OCI-LY7 (cell line): Measurements from ENCODE around the gene MYLK. TPM values are rescaled to one million over a fixed set of nuclear protein-coding genes. Genes with fewer than 3 reads are reported as not detected.

Source experiments
- BruUV-seq: library from RNA; stranded (reverse); fragments of 400-500 nt; replicated peaks from 2 replicates; lab custom pipeline; 2021; lab: Mats Ljungman, UMichigan
- CTCF ChIA-PET: fragments of 300-600 bp; sonication (Branson Sonifier 250); formaldehyde crosslinking; loops from one replicate; lab custom pipeline; 2022; ENCODE audit warnings: antibody characterized with exemption; ENCODE audit not compliant: unreplicated experiment; lab: Charles Lee
- POLR2A ChIA-PET: fragments of 300-600 bp; sonication (Branson Sonifier 250); formaldehyde crosslinking; loops from one replicate; lab custom pipeline; 2022; ENCODE audit warnings: antibody characterized with exemption; lab: Charles Lee
- DNase-seq: peaks from one replicate; pipeline ENCODE4 v3.0.0-alpha.2; 2015; ENCODE audit warnings: low spot score
- H2AFZ ChIP-seq: fragments of 200-600 bp; sonication (generic), shearing (Covaris generic); 2 replicates; pipeline ENCODE4 v1.6.1; 2014; ENCODE audit warnings: mild to moderate bottlenecking, antibody characterized with exemption, low read length, moderate library complexity
- H3K27ac ChIP-seq: fragments of 200-600 bp; sonication (generic); 2 replicates; pipeline ENCODE4 v1.5.1; 2014; ENCODE audit warnings: mixed run types, low read depth, mild to moderate bottlenecking, moderate library complexity, low read length, inconsistent platforms; ENCODE audit not compliant: poor library complexity, severe bottlenecking
- H3K36me3 ChIP-seq: fragments of 200-600 bp; sonication (generic); 2 replicates; pipeline ENCODE4 v1.6.1; 2014; ENCODE audit warnings: mild to moderate bottlenecking, antibody characterized with exemption, low read length, moderate library complexity, mixed read lengths; ENCODE audit not compliant: insufficient read depth
- H3K4me1 ChIP-seq: fragments of 200-600 bp; sonication (generic); 2 replicates; pipeline ENCODE4 v1.5.1; 2014; ENCODE audit warnings: mild to moderate bottlenecking, low read length; ENCODE audit not compliant: insufficient read depth, poor library complexity, severe bottlenecking
- H3K4me2 ChIP-seq: fragments of 200-600 bp; sonication (generic); 2 replicates; pipeline ENCODE4 v1.6.1; 2014; ENCODE audit warnings: mild to moderate bottlenecking, low read length
- H3K4me3 ChIP-seq: fragments of 200-600 bp; sonication (generic); 2 replicates; pipeline ENCODE4 v1.5.1; 2014; ENCODE audit warnings: mild to moderate bottlenecking, low read depth, low read length; ENCODE audit not compliant: poor library complexity, severe bottlenecking
- H3K79me2 ChIP-seq: fragments of 200-600 bp; sonication (generic); 2 replicates; pipeline ENCODE4 v1.6.1; 2016; ENCODE audit warnings: low read depth, mild to moderate bottlenecking, low read length, moderate library complexity, mixed read lengths; ENCODE audit not compliant: insufficient read depth
- H3K9me2 ChIP-seq: fragments of 200-600 bp; sonication (generic); 2 replicates; pipeline ENCODE4 v1.6.1; 2016; ENCODE audit warnings: mild to moderate bottlenecking, low read length, mixed read lengths; ENCODE audit not compliant: insufficient read depth
- H3K9me3 ChIP-seq: fragments of 200-600 bp; sonication (generic); 2 replicates; pipeline ENCODE4 v1.6.1; 2014; ENCODE audit warnings: mild to moderate bottlenecking, mixed run types, low read length, mixed read lengths
- H4K20me1 ChIP-seq: fragments of 200-600 bp; sonication (generic); 2 replicates; pipeline ENCODE4 v1.6.1; 2014; ENCODE audit warnings: mild to moderate bottlenecking, antibody characterized with exemption, low read length, moderate library complexity, mixed read lengths; ENCODE audit not compliant: insufficient read depth
- EZH2phosphoT487 ChIP-seq: fragments of 200-600 bp; sonication (generic); IDR thresholded peaks from 2 replicates; pipeline ENCODE4 v1.6.1; 2018; ENCODE audit warnings: low read depth, borderline replicate concordance, mild to moderate bottlenecking, mixed run types, antibody characterized with exemption, low read length, moderate library complexity, mixed read lengths
- intact Hi-C: fragments of 100-400 bp; cut with micrococcal nuclease; formaldehyde crosslinking; loops from one replicate; pipeline ENCODE4 v1.10.0; 2022; ENCODE audit not compliant: unreplicated experiment
- small RNA-seq: library from RNA; depleted of rRNA; stranded (forward); fragments of <200 nt; gene quantifications from one replicate; pipeline ENCODE3, GENCODE V24; 2014
- total RNA-seq, 2 experiments: library from RNA; depleted of rRNA in 1 of 2; stranded (reverse); fragments of >200 nt in 1 of 2; shearing (Covaris generic) in 1 of 2; gene quantifications; 2 replicates each; pipeline ENCODE4 v1.2.3, GENCODE V29; 2014 to 2022
- TF ChIP-seq, protein P1 (sequence below): fragments of 200-600 bp; sonication (generic); conservative IDR thresholded peaks from 2 replicates; pipeline ENCODE4 v1.5.1; 2014; ENCODE audit warnings: mild to moderate bottlenecking, antibody characterized with exemption, low read length, moderate library complexity, mixed read lengths

The MYLK gene
- total RNA-seq, 2 experiments from 2014 or later, result not detected

DNA sequence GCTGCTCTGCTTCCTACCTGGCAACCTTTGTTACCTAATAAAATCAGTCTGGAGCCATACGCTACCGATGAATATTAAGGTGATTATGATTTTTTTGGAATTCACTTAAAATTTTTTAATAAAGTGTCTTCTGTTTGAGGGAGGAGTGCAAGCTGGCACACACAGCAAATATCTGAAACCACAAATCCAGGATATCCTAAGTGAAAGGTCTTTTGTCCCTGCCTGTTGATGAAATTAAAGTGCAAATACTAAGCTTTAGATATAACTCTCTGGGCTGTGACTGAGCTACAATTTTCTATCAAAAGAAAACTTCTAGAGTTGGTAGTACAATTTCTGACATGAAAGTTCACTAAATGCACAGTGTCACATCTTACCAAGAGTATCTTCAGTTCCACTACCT lies 322.9 kb downstream of the MYLK start:
- no peaks in the 10 kb centered on the region for H3K36me3 ChIP-seq
- no peak overlapping the region for H3K4me3 ChIP-seq
- ChIA-PET CTCF (interaction anchor here (0.6 kb wide), 1 partner anchor 369 kb away, joined by 3 read pairs; no protein-coding TSS in a partner anchor), POLR2A (interaction anchor here (0.6 kb wide), 2 partner anchors 1340 to 1614 kb away, joined by 3 read pairs; no protein-coding TSS in a partner anchor)
- no TSS peak for BruUV-seq
- no peak overlapping the region for H3K4me2 ChIP-seq
- no peaks in the 10 kb centered on the region for H3K9me3 ChIP-seq
- H4K20me1 ChIP-seq, result no peaks in the 10 kb centered on the region
- no peak for DNase-seq
- TF ChIP-seq, protein P1, sequence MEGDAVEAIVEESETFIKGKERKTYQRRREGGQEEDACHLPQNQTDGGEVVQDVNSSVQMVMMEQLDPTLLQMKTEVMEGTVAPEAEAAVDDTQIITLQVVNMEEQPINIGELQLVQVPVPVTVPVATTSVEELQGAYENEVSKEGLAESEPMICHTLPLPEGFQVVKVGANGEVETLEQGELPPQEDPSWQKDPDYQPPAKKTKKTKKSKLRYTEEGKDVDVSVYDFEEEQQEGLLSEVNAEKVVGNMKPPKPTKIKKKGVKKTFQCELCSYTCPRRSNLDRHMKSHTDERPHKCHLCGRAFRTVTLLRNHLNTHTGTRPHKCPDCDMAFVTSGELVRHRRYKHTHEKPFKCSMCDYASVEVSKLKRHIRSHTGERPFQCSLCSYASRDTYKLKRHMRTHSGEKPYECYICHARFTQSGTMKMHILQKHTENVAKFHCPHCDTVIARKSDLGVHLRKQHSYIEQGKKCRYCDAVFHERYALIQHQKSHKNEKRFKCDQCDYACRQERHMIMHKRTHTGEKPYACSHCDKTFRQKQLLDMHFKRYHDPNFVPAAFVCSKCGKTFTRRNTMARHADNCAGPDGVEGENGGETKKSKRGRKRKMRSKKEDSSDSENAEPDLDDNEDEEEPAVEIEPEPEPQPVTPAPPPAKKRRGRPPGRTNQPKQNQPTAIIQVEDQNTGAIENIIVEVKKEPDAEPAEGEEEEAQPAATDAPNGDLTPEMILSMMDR, result no peak
- no peak for TF ChIP-seq EZH2phosphoT487
- intact Hi-C loops, result no loop called here
- no peak overlapping the region for H3K27ac ChIP-seq
- H3K4me1 ChIP-seq, result no peaks in the 10 kb centered on the region
- no peaks in the 10 kb centered on the region for H3K79me2 ChIP-seq
- H3K9me2 ChIP-seq, result no peaks in the 10 kb centered on the region
- H2AFZ ChIP-seq, result no peak overlapping the region

Small RNA genes lying within 50 kb of the gene (small RNA-seq; reads per million reads assigned to genes)
- gene RF00392, result not detected

Other genes with a start within 250 kb of the MYLK start
- 68.3 and 82.9 TPM in 2 replicates for gene CCDC14, start 76.9 kb upstream of the MYLK start, total RNA-seq (2014; rRNA removed; shearing (Covaris generic))
- 106 and 117 TPM in 2 replicates for gene CCDC14, start 76.9 kb upstream of the MYLK start, total RNA-seq (2022)
- not detected in 2 replicates for gene ROPN1, start 107.8 kb upstream of the MYLK start, total RNA-seq (2014; rRNA removed; shearing (Covaris generic))
- not detected in 2 replicates for gene ROPN1, start 107.8 kb upstream of the MYLK start, total RNA-seq (2022)
- 0.09 TPM in 1 of 2 replicates, not detected in the other for gene KALRN, start 149.0 kb upstream of the MYLK start, total RNA-seq (2014; rRNA removed; shearing (Covaris generic))
- gene KALRN, start 149.0 kb upstream of the MYLK start, total RNA-seq (2022), result not detected in 2 replicates